GM12892 (cell line): ENCODE data around the gene EEA1.

ENCODE experiments used
- POLR2A ChIP-seq: IDR thresholded peaks from 2 replicates; pipeline ENCODE4 v1.6.1; 2011; ENCODE audit warnings: low read depth, low read length, control low read depth
- TAF1 ChIP-seq: IDR thresholded peaks from 2 replicates; pipeline ENCODE4 v1.6.1; 2011; ENCODE audit warnings: low read depth, mild to moderate bottlenecking, control low read depth, low read length, borderline replicate concordance

GRCh38 chr12:92949466-92949865 is 20.4 kb upstream of the EEA1 start:
- TF ChIP-seq POLR2A (no peak), TAF1 (no peak)
